Neural progenitor cell (in vitro differentiated cells): ENCODE measurements around the gene ERC1. TPM values are rescaled to one million over a fixed set of nuclear protein-coding genes. Genes with fewer than 3 reads are reported as not detected.

ENCODE experiments used
- DNase-seq: peaks from one replicate; pipeline ENCODE4 v3.0.0-alpha.2; 2016; ENCODE audit warnings: low spot score
- H2AFZ ChIP-seq: fragments of 200-600 bp; sonication (generic); replicated peaks from 2 replicates; pipeline ENCODE4 v1.6.1; 2016; ENCODE audit warnings: antibody characterized with exemption
- H3F3A ChIP-seq: fragments of 200-600 bp; sonication (generic); 2 replicates; pipeline ENCODE4 v1.6.1; 2016; ENCODE audit warnings: antibody characterized with exemption, low read depth
- H3K27ac ChIP-seq: fragments of 200-600 bp; sonication (generic); 2 replicates; pipeline ENCODE4 v1.5.1; 2016; ENCODE audit warnings: mild to moderate bottlenecking
- H3K27me3 ChIP-seq: fragments of 200-600 bp; sonication (generic); 2 replicates; pipeline ENCODE4 v1.6.1; 2016; ENCODE audit warnings: mild to moderate bottlenecking, moderate library complexity
- H3K36me3 ChIP-seq: fragments of 200-600 bp; sonication (generic); 2 replicates; pipeline ENCODE4 v1.5.1; 2016
- H3K4me1 ChIP-seq: fragments of 200-600 bp; sonication (generic); 2 replicates; pipeline ENCODE4 v1.6.1; 2016; ENCODE audit warnings: mixed run types
- H3K4me2 ChIP-seq: fragments of 200-600 bp; sonication (generic); 2 replicates; pipeline ENCODE4 v1.6.1; 2016
- H3K4me3 ChIP-seq: fragments of 200-600 bp; sonication (generic); 2 replicates; pipeline ENCODE4 v1.5.1; 2016
- H3K79me2 ChIP-seq: fragments of 200-600 bp; sonication (generic); 2 replicates; pipeline ENCODE4 v1.6.1; 2016; ENCODE audit warnings: low read depth
- H3K9ac ChIP-seq: fragments of 200-600 bp; sonication (generic); 2 replicates; pipeline ENCODE4 v1.6.1; 2016
- H3K9me3 ChIP-seq: fragments of 200-600 bp; sonication (generic); 2 replicates; pipeline ENCODE4 v1.5.1; 2016; ENCODE audit warnings: low read depth
- H4K20me1 ChIP-seq: fragments of 200-600 bp; sonication (generic); 2 replicates; pipeline ENCODE4 v1.6.1; 2016; ENCODE audit warnings: low read depth
- H3K27ac Mint-ChIP-seq: 3 replicates; pipeline ENCODE4 v1.8.0; 2021; ENCODE audit warnings: mixed read lengths
- H3K27me3 Mint-ChIP-seq: 2 replicates; pipeline ENCODE4 v1.8.0; 2022; ENCODE audit warnings: low read depth, mild to moderate bottlenecking, inconsistent platforms, moderate library complexity, mixed read lengths; ENCODE audit not compliant: insufficient read depth
- H3K36me3 Mint-ChIP-seq: 3 replicates; pipeline ENCODE4 v1.8.0; 2021; ENCODE audit warnings: mixed read lengths
- H3K4me1 Mint-ChIP-seq: 3 replicates; pipeline ENCODE4 v1.8.0; 2021; ENCODE audit warnings: mixed read lengths
- H3K4me3 Mint-ChIP-seq: 3 replicates; pipeline ENCODE4 v1.8.0; 2021; ENCODE audit warnings: mild to moderate bottlenecking, moderate library complexity, mixed read lengths
- H3K9me3 Mint-ChIP-seq: 3 replicates; pipeline ENCODE4 v1.8.0; 2020; ENCODE audit warnings: mixed read lengths
- CTCF ChIP-seq: fragments of 200-600 bp; sonication (generic); IDR thresholded peaks from 2 replicates; pipeline ENCODE4 v1.5.1; 2017; ENCODE audit warnings: antibody characterized with exemption, mild to moderate bottlenecking
- EZH2 ChIP-seq: fragments of 200-600 bp; sonication (generic); IDR thresholded peaks from 2 replicates; pipeline ENCODE4 v1.6.1; 2017; ENCODE audit warnings: antibody characterized with exemption, mild to moderate bottlenecking, moderate library complexity
- EZH2phosphoT487 ChIP-seq: fragments of 200-600 bp; sonication (generic); IDR thresholded peaks from 2 replicates; pipeline ENCODE4 v1.6.1; 2017; ENCODE audit warnings: antibody characterized with exemption
- total RNA-seq: library from RNA; depleted of rRNA; stranded (reverse); fragments of >200 nt; gene quantifications from 2 replicates; pipeline ENCODE4 v1.2.3, GENCODE V29; 2015; ENCODE audit warnings: low replicate concordance

ERC1 gene
- total RNA-seq, 1 donor from 2014 or later = 27.5 TPM

DNA sequence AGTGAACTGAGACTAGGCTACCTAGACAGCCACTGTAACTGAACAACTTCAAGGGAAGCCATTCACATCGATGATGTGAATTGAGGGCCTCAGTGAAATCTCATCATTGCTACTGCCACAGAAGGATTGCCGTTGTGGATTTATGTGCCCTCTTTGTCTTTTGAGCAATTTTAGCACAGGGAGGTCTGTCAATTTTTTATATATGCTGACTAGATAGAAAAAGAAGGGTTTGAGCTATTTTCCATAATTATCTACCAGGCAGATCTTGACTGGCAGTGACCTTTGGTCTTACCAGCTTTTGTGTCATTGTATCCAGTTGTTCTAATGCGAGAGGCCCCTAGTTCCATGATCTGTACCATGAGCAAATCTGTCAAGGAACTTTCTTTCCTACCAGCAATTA, 179.4 kb downstream of the ERC1 start:
- H3K9me3 Mint-ChIP-seq = peaks cover 10% of the 10 kb centered on the region
- no peak overlapping the region for H2AFZ ChIP-seq
- no peak overlapping the region for H3K4me3 Mint-ChIP-seq
- H4K20me1 ChIP-seq = peaks cover 5% of the 10 kb centered on the region
- H3K27me3 Mint-ChIP-seq = peaks cover 2% of the 10 kb centered on the region
- H3K9ac ChIP-seq = no peak overlapping the region
- TF ChIP-seq CTCF = no peak
- no peak for TF ChIP-seq EZH2
- TF ChIP-seq EZH2phosphoT487 = no peak
- no peaks in the 10 kb centered on the region for H3K9me3 ChIP-seq
- H3K4me2 ChIP-seq = no peak overlapping the region
- no peaks in the 10 kb centered on the region for H3K79me2 ChIP-seq
- H3K4me1 ChIP-seq = peaks cover 20% of the 10 kb centered on the region
- no peak overlapping the region for H3K27ac ChIP-seq
- H3F3A ChIP-seq = peaks cover 9% of the 10 kb centered on the region
- DNase-seq = no peak
- H3K36me3 Mint-ChIP-seq = peaks cover 14% of the 10 kb centered on the region
- H3K4me3 ChIP-seq = no peak overlapping the region
- no peak overlapping the region for H3K27ac Mint-ChIP-seq
- H3K36me3 ChIP-seq = no peaks in the 10 kb centered on the region
- peaks cover 19% of the 10 kb centered on the region for H3K4me1 Mint-ChIP-seq
- H3K27me3 ChIP-seq = no peaks in the 10 kb centered on the region

GRCh38 chr12:1171657-1172408, 180.8 kb downstream of the ERC1 start:
- no peaks in the 10 kb centered on the region for H3K9me3 ChIP-seq
- TF ChIP-seq EZH2phosphoT487 (no peak), EZH2 (no peak), CTCF (no peak)
- no peaks in the 10 kb centered on the region for H3K27me3 ChIP-seq
- H3K4me1 ChIP-seq = peaks cover 20% of the 10 kb centered on the region
- no peaks in the 10 kb centered on the region for H3K79me2 ChIP-seq
- H3K4me3 Mint-ChIP-seq = peak overlapping the region; percentile 46
- peaks cover 5% of the 10 kb centered on the region for H3K9me3 Mint-ChIP-seq
- peak overlapping the region; percentile 53 for H3K27ac Mint-ChIP-seq
- H2AFZ ChIP-seq = no peak overlapping the region
- peaks cover 14% of the 10 kb centered on the region for H3K36me3 Mint-ChIP-seq
- H3K36me3 ChIP-seq = no peaks in the 10 kb centered on the region
- H3K4me2 ChIP-seq = peak overlapping the region; percentile 76
- H3K4me1 Mint-ChIP-seq = peaks cover 24% of the 10 kb centered on the region
- H4K20me1 ChIP-seq = peaks cover 5% of the 10 kb centered on the region
- H3K4me3 ChIP-seq = peak overlapping the region; percentile 24
- H3K27ac ChIP-seq = peak overlapping the region; percentile 53
- no peak overlapping the region for H3K9ac ChIP-seq
- peaks cover 2% of the 10 kb centered on the region for H3K27me3 Mint-ChIP-seq
- H3F3A ChIP-seq = peaks cover 9% of the 10 kb centered on the region
- DNase-seq = peak; percentile 80

- Histone ChIP-seq H3K36me3 (no peaks in the 10 kb centered on the region), H4K20me1 (peaks cover 5% of the 10 kb centered on the region), H3K4me2 (no peak overlapping the region), H2AFZ (no peak overlapping the region), H3F3A (peaks cover 9% of the 10 kb centered on the region), H3K27ac (no peak overlapping the region), H3K9me3 (no peaks in the 10 kb centered on the region), H3K4me3 (no peak overlapping the region), H3K79me2 (no peaks in the 10 kb centered on the region), H3K27me3 (no peaks in the 10 kb centered on the region), H3K9ac (no peak overlapping the region), H3K4me1 (peaks cover 22% of the 10 kb centered on the region)
- H3K27ac Mint-ChIP-seq = no peak overlapping the region
- H3K4me3 Mint-ChIP-seq = no peak overlapping the region
- TF ChIP-seq EZH2phosphoT487 = no peak
- no peak for TF ChIP-seq EZH2
- no peak for TF ChIP-seq CTCF
- H3K4me1 Mint-ChIP-seq = peaks cover 24% of the 10 kb centered on the region
- peaks cover 2% of the 10 kb centered on the region for H3K27me3 Mint-ChIP-seq
- no peak for DNase-seq
- H3K36me3 Mint-ChIP-seq = peaks cover 20% of the 10 kb centered on the region
- H3K9me3 Mint-ChIP-seq = peaks cover 5% of the 10 kb centered on the region
Observed at GRCh38 chr12:1173781-1174617, 183.0 kb downstream of the ERC1 start.
